Neural cell (in vitro differentiated cells): Measurements from ENCODE around the gene TMEM255B. TPM values are rescaled to one million over a fixed set of nuclear protein-coding genes. Genes with fewer than 3 reads are reported as not detected.

Experiments
- H2AFZ ChIP-seq: fragments of 200-600, 300-800 bp; sonication (generic), shearing (Covaris generic); 2 replicates; pipeline ENCODE4 v1.6.0; 2014; ENCODE audit warnings: low read depth, mild to moderate bottlenecking, antibody characterized with exemption, low read length, moderate library complexity
- H3F3A ChIP-seq: fragments of 200-600 bp; shearing (Covaris generic); 2 replicates; pipeline ENCODE4 v1.6.1; 2016; ENCODE audit warnings: mild to moderate bottlenecking, moderate library complexity, mixed read lengths, antibody characterized with exemption, low read length; ENCODE audit not compliant: insufficient read depth, poor library complexity, severe bottlenecking
- H3K27ac ChIP-seq: fragments of 200-600, 300-800 bp; sonication (generic), shearing (Covaris generic); 2 replicates; pipeline ENCODE4 v1.5.1; 2014; ENCODE audit warnings: mild to moderate bottlenecking, low read length, moderate library complexity
- H3K27me3 ChIP-seq: fragments of 300-800, 200-600 bp; sonication (generic), shearing (Covaris generic); 2 replicates; pipeline ENCODE4 v1.6.0; 2014; ENCODE audit warnings: mild to moderate bottlenecking, low read depth, low read length, moderate library complexity; ENCODE audit not compliant: insufficient read depth
- H3K36me3 ChIP-seq: fragments of 300-800, 200-600 bp; sonication (generic), shearing (Covaris generic); 2 replicates; pipeline ENCODE4 v1.5.1; 2014; ENCODE audit warnings: mild to moderate bottlenecking, antibody characterized with exemption, low read length, moderate library complexity; ENCODE audit not compliant: insufficient read depth
- H3K4me2 ChIP-seq: fragments of 300-800, 200-600 bp; sonication (generic), shearing (Covaris generic); 2 replicates; pipeline ENCODE4 v1.6.0; 2014; ENCODE audit warnings: mild to moderate bottlenecking, low read length
- H3K4me3 ChIP-seq: fragments of 300-800, 200-600 bp; sonication (generic), shearing (Covaris generic); 2 replicates; pipeline ENCODE4 v1.5.1; 2014; ENCODE audit warnings: mild to moderate bottlenecking, low read length, moderate library complexity
- H3K79me2 ChIP-seq: fragments of 200-600 bp; shearing (Covaris generic); replicated peaks from 2 replicates; pipeline ENCODE4 v1.6.0; 2014; ENCODE audit warnings: mild to moderate bottlenecking, low read length, moderate library complexity; ENCODE audit not compliant: insufficient read depth
- H3K9ac ChIP-seq: fragments of 300-800, 200-600 bp; sonication (generic), shearing (Covaris generic); 2 replicates; pipeline ENCODE4 v1.6.1; 2016; ENCODE audit warnings: mild to moderate bottlenecking, low read length, mixed read lengths
- H3K9me2 ChIP-seq: fragments of 200-600 bp; shearing (Covaris generic); 2 replicates; pipeline ENCODE4 v1.6.1; 2016; ENCODE audit warnings: mild to moderate bottlenecking, low read length, mixed read lengths; ENCODE audit not compliant: insufficient read depth
- H3K9me3 ChIP-seq: fragments of 200-600, 300-800 bp; sonication (generic), shearing (Covaris generic); 2 replicates; pipeline ENCODE4 v1.6.1; 2016; ENCODE audit warnings: mild to moderate bottlenecking, mixed run types, low read length, moderate library complexity, mixed read lengths
- H4K20me1 ChIP-seq: fragments of 200-600 bp; shearing (Covaris generic); 2 replicates; pipeline ENCODE4 v1.6.1; 2016; ENCODE audit warnings: mild to moderate bottlenecking, mixed run types; ENCODE audit not compliant: insufficient read depth
- CTCF ChIP-seq: fragments of 450-650 bp; IDR thresholded peaks from 2 replicates; pipeline ENCODE4 v1.5.1; 2014; ENCODE audit warnings: antibody characterized with exemption, mild to moderate bottlenecking, moderate library complexity; ENCODE audit not compliant: poor library complexity, severe bottlenecking
- EP300 ChIP-seq: fragments of 450-650 bp; conservative IDR thresholded peaks from 2 replicates; pipeline ENCODE4 v1.6.1; 2014; ENCODE audit warnings: antibody characterized with exemption, mild to moderate bottlenecking, moderate library complexity; ENCODE audit not compliant: poor library complexity, severe bottlenecking
- EZH2 ChIP-seq: fragments of 200-600, 300-800 bp; shearing (Covaris generic), sonication (generic); IDR thresholded peaks from 2 replicates; pipeline ENCODE4 v1.6.1; 2014; ENCODE audit warnings: antibody characterized with exemption, low read length, borderline replicate concordance, mild to moderate bottlenecking; ENCODE audit not compliant: insufficient read depth, poor library complexity, severe bottlenecking
- MXI1 ChIP-seq: fragments of 450-650 bp; conservative IDR thresholded peaks from 2 replicates; pipeline ENCODE4 v1.6.1; 2014; ENCODE audit warnings: antibody characterized with exemption, mild to moderate bottlenecking; ENCODE audit not compliant: poor library complexity, severe bottlenecking
- POLR2AphosphoS5 ChIP-seq: IDR thresholded peaks from 2 replicates; pipeline ENCODE4 v1.6.1; 2012
- RAD21 ChIP-seq: fragments of 450-650 bp; conservative IDR thresholded peaks from 2 replicates; pipeline ENCODE4 v1.6.1; 2014; ENCODE audit warnings: antibody characterized with exemption, mild to moderate bottlenecking, moderate library complexity
- REST ChIP-seq: IDR thresholded peaks from 2 replicates; pipeline ENCODE4 v1.6.1; 2012; ENCODE audit warnings: borderline replicate concordance
- SMC3 ChIP-seq: fragments of 450-650 bp; conservative IDR thresholded peaks from 2 replicates; pipeline ENCODE4 v1.6.1; 2014; ENCODE audit warnings: antibody characterized with exemption, mild to moderate bottlenecking, moderate library complexity; ENCODE audit not compliant: poor library complexity
- TAF1 ChIP-seq: IDR thresholded peaks from 2 replicates; pipeline ENCODE4 v1.6.1; 2012; ENCODE audit warnings: low read depth
- polyA plus RNA-seq: library from polyadenylated mRNA; depleted of rRNA; stranded (reverse); fragments of >200 nt; gene quantifications from 2 replicates; pipeline ENCODE4 v1.2.3, GENCODE V29; 2014

The TMEM255B gene
- polyA plus RNA-seq, 1 donor from 2014 or later: not detected

- Histone ChIP-seq H3K79me2 (no peaks in the 10 kb centered on the region), H2AFZ (no peak overlapping the region), H3K9me2 (no peaks in the 10 kb centered on the region), H4K20me1 (no peaks in the 10 kb centered on the region), H3K4me2 (no peak overlapping the region), H3K36me3 (no peaks in the 10 kb centered on the region), H3K9ac (no peak overlapping the region), H3K27ac (no peak overlapping the region), H3K27me3 (no peaks in the 10 kb centered on the region), H3F3A (no peaks in the 10 kb centered on the region), H3K4me3 (no peak overlapping the region), H3K9me3 (no peaks in the 10 kb centered on the region)
- TF ChIP-seq POLR2AphosphoS5 (no peak), RAD21 (no peak), SMC3 (no peak), EP300 (no peak), EZH2 (no peak), TAF1 (no peak), REST (no peak), CTCF (no peak), MXI1 (no peak)
Observed at GRCh38 chr13:113734099-113734825, 24.8 kb upstream of the TMEM255B start.

DNA sequence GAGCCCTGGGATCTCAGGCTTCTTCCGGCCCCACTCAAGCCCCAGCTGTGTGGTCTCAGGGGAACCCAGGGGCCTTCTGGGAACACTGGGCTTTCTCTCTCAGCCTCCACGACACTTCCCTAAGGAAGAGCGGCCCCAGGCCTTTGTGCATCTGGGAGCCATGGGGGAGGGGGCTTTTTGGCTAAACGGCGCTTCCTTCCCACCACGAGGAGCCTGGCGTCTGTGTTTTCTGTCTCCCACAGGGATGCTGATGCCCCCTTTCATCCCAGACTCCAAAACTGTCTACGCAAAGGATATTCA lies 24.2 kb upstream of the TMEM255B start:
- no peaks in the 10 kb centered on the region for H3K27me3 ChIP-seq
- H2AFZ ChIP-seq: no peak overlapping the region
- no peaks in the 10 kb centered on the region for H3K79me2 ChIP-seq
- H3K36me3 ChIP-seq: no peaks in the 10 kb centered on the region
- TF ChIP-seq POLR2AphosphoS5 (no peak), MXI1 (no peak), CTCF (no peak), TAF1 (no peak), REST (no peak), EZH2 (no peak), RAD21 (no peak), SMC3 (no peak), EP300 (no peak)
- no peak overlapping the region for H3K9ac ChIP-seq
- H3F3A ChIP-seq: no peaks in the 10 kb centered on the region
- H3K9me3 ChIP-seq: no peaks in the 10 kb centered on the region
- H3K27ac ChIP-seq: no peak overlapping the region
- no peak overlapping the region for H3K4me3 ChIP-seq
- no peaks in the 10 kb centered on the region for H4K20me1 ChIP-seq
- H3K4me2 ChIP-seq: no peak overlapping the region
- H3K9me2 ChIP-seq: no peaks in the 10 kb centered on the region
